ENCODE data around the gene TIMM9.

- TF ChIP-seq CTCF (IDR thresholded peaks at IDR 0.05): no peak
- no peak for TF ChIP-seq RFX5 (IDR thresholded peaks at IDR 0.05; ENCODE audit: low read length)
- TF ChIP-seq EZH2phosphoT487 (IDR thresholded peaks at IDR 0.05; ENCODE audit: borderline replicate concordance, low read depth): no peak
- TF ChIP-seq POLR2AphosphoS5 (IDR thresholded peaks at IDR 0.05; ENCODE audit: low read depth, low read length): no peak
- no peak for TF ChIP-seq MAX (IDR thresholded peaks at IDR 0.05; ENCODE audit: low read depth)
- TF ChIP-seq ZBTB33 (IDR thresholded peaks at IDR 0.05; ENCODE audit: borderline replicate concordance, low read depth): no peak
- no peak for TF ChIP-seq EP300 (IDR thresholded peaks at IDR 0.05; ENCODE audit: borderline replicate concordance in 1 of 2, low read depth in 1 of 2, low read length in 1 of 2)
- TF ChIP-seq TCF12 (IDR thresholded peaks at IDR 0.05): no peak
- TF ChIP-seq TAF1 (IDR thresholded peaks at IDR 0.05; ENCODE audit: borderline replicate concordance, low read depth, low read length): no peak
Measured at GRCh38 chr14:58395562-58395811, 31.8 kb downstream of the TIMM9 start.
